ENCODE measurements around the gene POGK. TPM values are rescaled to one million over a fixed set of nuclear protein-coding genes. Genes with fewer than 3 reads are reported as not detected.

POGK gene
- total RNA-seq, 1 donor = 36.7 TPM

DNA sequence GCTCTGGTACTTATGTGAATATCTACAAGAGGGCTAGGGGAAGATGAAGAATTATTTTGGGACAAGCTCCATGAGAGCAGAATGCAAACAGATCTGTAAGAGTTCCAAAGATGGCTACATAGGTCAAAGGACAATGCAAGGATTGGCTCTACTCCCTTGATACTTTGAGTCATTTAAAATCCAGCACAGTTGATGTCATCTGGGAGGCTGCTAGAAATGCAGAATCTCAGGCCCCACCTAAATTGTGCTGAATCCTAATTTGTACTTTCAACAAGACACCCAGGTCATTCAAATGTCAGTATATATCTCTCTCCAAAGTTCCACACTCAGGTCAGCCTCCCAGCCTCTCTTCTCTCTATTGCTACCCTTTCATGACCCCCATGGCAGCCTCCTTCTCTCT lies 60.5 kb downstream of the POGK start:
- H3K4me3 ChIP-seq (ENCODE audit: low read depth, low read length) = no peak overlapping the region
- DNase-seq (ENCODE audit: low read depth) = no peak
- TF ChIP-seq CTCF (IDR thresholded peaks at IDR 0.05; ENCODE audit: insufficient read depth, low read depth, low read length) = no peak

GRCh38 chr1:166900987-166901386 lies 61.7 kb downstream of the POGK start:
- no peak overlapping the region for H3K4me3 ChIP-seq (ENCODE audit: low read depth, low read length)
- no peak for TF ChIP-seq CTCF (IDR thresholded peaks at IDR 0.05; ENCODE audit: insufficient read depth, low read depth, low read length)
- no peak for DNase-seq (ENCODE audit: low read depth)

DNA sequence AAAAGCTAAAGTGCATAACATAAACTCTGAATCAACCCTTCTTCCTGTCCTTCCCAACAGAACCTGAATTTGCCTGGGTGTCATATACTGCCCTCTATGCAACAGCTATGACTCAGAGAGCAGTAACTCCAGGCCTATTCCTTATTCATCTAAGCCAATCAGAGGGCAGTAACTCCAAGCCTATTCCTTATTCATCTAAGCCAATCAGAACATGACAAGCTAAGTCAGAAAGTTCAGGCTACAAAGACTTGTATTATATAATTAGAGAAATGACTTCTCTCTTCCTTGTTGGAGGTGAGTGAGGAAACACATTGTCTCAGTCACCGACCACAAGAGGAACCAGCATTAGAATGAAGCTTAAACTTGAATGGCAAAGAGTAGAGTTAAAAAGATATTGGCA lies 63.0 kb downstream of the POGK start:
- TF ChIP-seq CTCF (IDR thresholded peaks at IDR 0.05; ENCODE audit: insufficient read depth, low read depth, low read length) = no peak
- no peak overlapping the region for H3K4me3 ChIP-seq (ENCODE audit: low read depth, low read length)
- no peak for DNase-seq (ENCODE audit: low read depth)

GRCh38 chr1:166903232-166903631 lies 64.0 kb downstream of the POGK start:
- DNase-seq (ENCODE audit: low read depth) = no peak
- TF ChIP-seq CTCF (IDR thresholded peaks at IDR 0.05; ENCODE audit: insufficient read depth, low read depth, low read length) = no peak
- no peak overlapping the region for H3K4me3 ChIP-seq (ENCODE audit: low read depth, low read length)

DNA sequence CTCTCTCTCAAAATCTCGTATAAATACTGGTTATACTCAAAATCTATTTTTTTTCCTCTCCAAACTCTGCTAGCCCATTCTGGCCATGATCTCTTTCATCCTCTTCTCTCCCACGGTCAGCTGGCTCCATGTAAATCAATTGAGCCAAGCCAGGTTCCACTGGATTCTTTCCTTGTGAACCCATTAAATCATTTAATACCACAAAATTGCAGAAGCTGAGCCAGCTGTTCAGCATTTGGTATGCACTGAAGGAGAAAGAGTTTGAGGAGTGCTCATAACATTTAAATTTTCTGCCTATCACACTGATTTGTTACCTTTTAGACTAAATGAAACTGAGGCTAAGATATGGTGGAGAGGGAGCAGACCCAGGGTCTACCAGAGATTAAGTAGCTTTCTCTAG lies 65.9 kb downstream of the POGK start:
- H3K4me3 ChIP-seq (ENCODE audit: low read depth, low read length) = no peak overlapping the region
- peak; percentile 48 for DNase-seq (ENCODE audit: low read depth)
- TF ChIP-seq CTCF (IDR thresholded peaks at IDR 0.05; ENCODE audit: insufficient read depth, low read depth, low read length) = no peak

GRCh38 chr1:166905900-166906299 lies 66.6 kb downstream of the POGK start:
- no peak for TF ChIP-seq CTCF (IDR thresholded peaks at IDR 0.05; ENCODE audit: insufficient read depth, low read depth, low read length)
- no peak overlapping the region for H3K4me3 ChIP-seq (ENCODE audit: low read depth, low read length)
- DNase-seq (ENCODE audit: low read depth) = peak; percentile 60

Other genes starting within 250 kb of the POGK start
- 10.6 and 16.0 TPM in 2 replicates for gene TADA1, start 36.8 kb downstream of the POGK start, total RNA-seq
- 0.32 and 0.43 TPM in 2 replicates for gene ILDR2, start 136.1 kb downstream of the POGK start, total RNA-seq
- 8.6 and 11.3 TPM in 2 replicates for gene MAEL, start 149.8 kb downstream of the POGK start, total RNA-seq